Neural progenitor cell (in vitro differentiated cells): ENCODE results near the gene ZNF587. TPM values are rescaled to one million over a fixed set of nuclear protein-coding genes. Genes with fewer than 3 reads are reported as not detected.
"Not testable (repeated sequence)": the region's sequence is repeated elsewhere in the genome, so short reads cannot be mapped to it uniquely, and the experiment has no call there.

ENCODE experiments used
- DNase-seq: peaks from one replicate; pipeline ENCODE4 v3.0.0-alpha.2; 2016; ENCODE audit warnings: low spot score
- H2AFZ ChIP-seq: fragments of 200-600 bp; sonication (generic); replicated peaks from 2 replicates; pipeline ENCODE4 v1.6.1; 2016; ENCODE audit warnings: antibody characterized with exemption
- H3F3A ChIP-seq: fragments of 200-600 bp; sonication (generic); 2 replicates; pipeline ENCODE4 v1.6.1; 2016; ENCODE audit warnings: antibody characterized with exemption, low read depth
- H3K27ac ChIP-seq: fragments of 200-600 bp; sonication (generic); 2 replicates; pipeline ENCODE4 v1.5.1; 2016; ENCODE audit warnings: mild to moderate bottlenecking
- H3K27me3 ChIP-seq: fragments of 200-600 bp; sonication (generic); 2 replicates; pipeline ENCODE4 v1.6.1; 2016; ENCODE audit warnings: mild to moderate bottlenecking, moderate library complexity
- H3K36me3 ChIP-seq: fragments of 200-600 bp; sonication (generic); 2 replicates; pipeline ENCODE4 v1.5.1; 2016
- H3K4me1 ChIP-seq: fragments of 200-600 bp; sonication (generic); 2 replicates; pipeline ENCODE4 v1.6.1; 2016; ENCODE audit warnings: mixed run types
- H3K4me2 ChIP-seq: fragments of 200-600 bp; sonication (generic); 2 replicates; pipeline ENCODE4 v1.6.1; 2016
- H3K4me3 ChIP-seq: fragments of 200-600 bp; sonication (generic); 2 replicates; pipeline ENCODE4 v1.5.1; 2016
- H3K79me2 ChIP-seq: fragments of 200-600 bp; sonication (generic); 2 replicates; pipeline ENCODE4 v1.6.1; 2016; ENCODE audit warnings: low read depth
- H3K9ac ChIP-seq: fragments of 200-600 bp; sonication (generic); 2 replicates; pipeline ENCODE4 v1.6.1; 2016
- H3K9me3 ChIP-seq: fragments of 200-600 bp; sonication (generic); 2 replicates; pipeline ENCODE4 v1.5.1; 2016; ENCODE audit warnings: low read depth
- H4K20me1 ChIP-seq: fragments of 200-600 bp; sonication (generic); 2 replicates; pipeline ENCODE4 v1.6.1; 2016; ENCODE audit warnings: low read depth
- H3K27ac Mint-ChIP-seq: 3 replicates; pipeline ENCODE4 v1.8.0; 2021; ENCODE audit warnings: mixed read lengths
- H3K27me3 Mint-ChIP-seq: 2 replicates; pipeline ENCODE4 v1.8.0; 2022; ENCODE audit warnings: low read depth, mild to moderate bottlenecking, inconsistent platforms, moderate library complexity, mixed read lengths; ENCODE audit not compliant: insufficient read depth
- H3K36me3 Mint-ChIP-seq: 3 replicates; pipeline ENCODE4 v1.8.0; 2021; ENCODE audit warnings: mixed read lengths
- H3K4me1 Mint-ChIP-seq: 3 replicates; pipeline ENCODE4 v1.8.0; 2021; ENCODE audit warnings: mixed read lengths
- H3K4me3 Mint-ChIP-seq: 3 replicates; pipeline ENCODE4 v1.8.0; 2021; ENCODE audit warnings: mild to moderate bottlenecking, moderate library complexity, mixed read lengths
- H3K9me3 Mint-ChIP-seq: 3 replicates; pipeline ENCODE4 v1.8.0; 2020; ENCODE audit warnings: mixed read lengths
- CTCF ChIP-seq: fragments of 200-600 bp; sonication (generic); IDR thresholded peaks from 2 replicates; pipeline ENCODE4 v1.5.1; 2017; ENCODE audit warnings: antibody characterized with exemption, mild to moderate bottlenecking
- EZH2 ChIP-seq: fragments of 200-600 bp; sonication (generic); IDR thresholded peaks from 2 replicates; pipeline ENCODE4 v1.6.1; 2017; ENCODE audit warnings: antibody characterized with exemption, mild to moderate bottlenecking, moderate library complexity
- EZH2phosphoT487 ChIP-seq: fragments of 200-600 bp; sonication (generic); IDR thresholded peaks from 2 replicates; pipeline ENCODE4 v1.6.1; 2017; ENCODE audit warnings: antibody characterized with exemption
- total RNA-seq: library from RNA; depleted of rRNA; stranded (reverse); fragments of >200 nt; gene quantifications from 2 replicates; pipeline ENCODE4 v1.2.3, GENCODE V29; 2015; ENCODE audit warnings: low replicate concordance

Gene ZNF587
- total RNA-seq, 1 donor from 2014 or later: 48.2 TPM

GRCh38 chr19:57818378-57818777, 31.3 kb upstream of the ZNF587 start:
- Histone ChIP-seq H3F3A (peaks cover 11% of the 10 kb centered on the region), H3K4me2 (peak overlapping the region; percentile 94), H3K27me3 (no peaks in the 10 kb centered on the region), H3K9ac (no peak overlapping the region), H3K4me1 (peaks cover 6% of the 10 kb centered on the region), H4K20me1 (peaks cover 15% of the 10 kb centered on the region), H3K27ac (no peak overlapping the region), H3K9me3 (no peaks in the 10 kb centered on the region), H3K36me3 (no peaks in the 10 kb centered on the region), H3K79me2 (peaks cover 51% of the 10 kb centered on the region), H3K4me3 (no peak overlapping the region), H2AFZ (no peak overlapping the region)
- Mint-ChIP-seq H3K27me3 (no peaks in the 10 kb centered on the region), H3K9me3 (no peaks in the 10 kb centered on the region), H3K36me3 (peaks cover 21% of the 10 kb centered on the region), H3K4me3 (peak overlapping the region; percentile 96), H3K27ac (no peak overlapping the region), H3K4me1 (peaks cover 33% of the 10 kb centered on the region)
- no peak for TF ChIP-seq CTCF
- no peak for TF ChIP-seq EZH2phosphoT487
- TF ChIP-seq EZH2: no peak
- no peak for DNase-seq

DNA sequence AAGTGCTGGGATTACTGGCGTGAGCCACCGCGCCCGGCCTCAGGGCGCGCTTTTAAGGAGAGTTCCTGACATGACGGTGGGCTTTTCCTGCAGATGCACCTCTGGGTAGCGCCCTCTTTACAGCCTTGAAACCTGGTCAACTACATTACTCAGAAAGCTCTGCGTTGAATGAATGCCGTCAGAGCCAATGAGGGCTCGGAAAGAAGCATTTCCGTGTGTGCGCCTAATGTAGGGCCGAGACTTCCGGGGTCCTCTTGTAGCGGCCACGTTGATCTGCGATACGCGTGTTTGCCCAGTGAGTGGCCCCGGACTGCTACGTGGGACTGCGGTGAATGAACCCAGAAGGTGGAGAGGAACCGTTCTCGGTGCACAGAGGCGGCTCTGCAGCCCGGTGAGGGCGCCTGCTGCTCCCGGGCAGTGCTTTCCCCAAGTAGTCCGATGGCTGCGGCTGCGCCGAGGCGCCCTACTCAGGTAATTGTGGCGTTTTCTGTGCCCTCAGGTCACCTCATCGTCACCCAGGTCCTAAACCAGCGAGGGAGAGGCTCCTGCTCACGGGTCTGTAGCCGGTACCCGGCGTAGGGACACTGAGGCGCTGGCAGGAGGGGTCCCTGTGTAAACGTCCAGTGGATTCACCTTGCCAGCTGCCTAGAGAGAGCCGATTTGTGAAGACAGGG, 30.0 kb upstream of the ZNF587 start:
- peaks cover 11% of the 10 kb centered on the region for H3F3A ChIP-seq
- peaks cover 10% of the 10 kb centered on the region for H4K20me1 ChIP-seq
- no peaks in the 10 kb centered on the region for H3K36me3 ChIP-seq
- no peaks in the 10 kb centered on the region for H3K9me3 ChIP-seq
- H3K27me3 ChIP-seq: no peaks in the 10 kb centered on the region
- peaks cover 6% of the 10 kb centered on the region for H3K4me1 ChIP-seq
- Mint-ChIP-seq H3K36me3 (peaks cover 28% of the 10 kb centered on the region), H3K27me3 (no peaks in the 10 kb centered on the region), H3K27ac (peak overlapping the region; percentile 91), H3K4me3 (peak overlapping the region; percentile 96), H3K4me1 (peaks cover 27% of the 10 kb centered on the region), H3K9me3 (no peaks in the 10 kb centered on the region)
- no peak overlapping the region for H3K27ac ChIP-seq
- DNase-seq: peak; percentile 93
- H3K79me2 ChIP-seq: peaks cover 52% of the 10 kb centered on the region
- H3K4me3 ChIP-seq: peak overlapping the region; percentile 83
- no peak overlapping the region for H2AFZ ChIP-seq
- peak overlapping the region; percentile 86 for H3K9ac ChIP-seq
- H3K4me2 ChIP-seq: peak overlapping the region; percentile 94
- TF ChIP-seq CTCF (peak; percentile 29), EZH2phosphoT487 (no peak)

DNA sequence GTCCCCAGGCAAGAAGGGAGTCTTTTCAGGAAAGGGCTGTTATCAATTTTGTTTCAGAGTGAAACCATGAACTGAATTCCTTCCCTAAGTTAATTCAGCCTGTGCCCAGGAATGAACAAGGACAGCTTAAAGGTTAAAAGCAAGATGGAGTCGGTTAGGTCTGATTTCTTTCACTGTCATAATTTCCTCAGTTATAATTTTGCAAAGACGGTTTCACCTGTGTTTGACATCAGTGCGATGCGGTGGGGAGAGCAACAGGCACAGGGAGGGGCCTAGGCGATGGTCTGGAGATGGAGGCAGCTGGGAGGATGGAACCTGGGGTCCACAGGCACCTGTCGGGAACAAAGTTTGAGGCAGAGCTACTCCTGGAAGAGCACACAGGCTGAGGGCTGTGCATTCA, 29.1 kb upstream of the ZNF587 start:
- H3K9me3 ChIP-seq: no peaks in the 10 kb centered on the region
- H3K36me3 Mint-ChIP-seq: peaks cover 33% of the 10 kb centered on the region
- peak overlapping the region; percentile 83 for H3K4me3 ChIP-seq
- H3F3A ChIP-seq: peaks cover 11% of the 10 kb centered on the region
- H3K9me3 Mint-ChIP-seq: no peaks in the 10 kb centered on the region
- H3K27ac ChIP-seq: no peak overlapping the region
- peaks cover 6% of the 10 kb centered on the region for H3K4me1 ChIP-seq
- no peaks in the 10 kb centered on the region for H3K27me3 Mint-ChIP-seq
- H3K4me1 Mint-ChIP-seq: peaks cover 20% of the 10 kb centered on the region
- no peaks in the 10 kb centered on the region for H3K36me3 ChIP-seq
- peaks cover 62% of the 10 kb centered on the region for H3K79me2 ChIP-seq
- no peak for DNase-seq
- no peak overlapping the region for H3K27ac Mint-ChIP-seq
- peak overlapping the region; percentile 94 for H3K4me2 ChIP-seq
- peak overlapping the region; percentile 86 for H3K9ac ChIP-seq
- no peaks in the 10 kb centered on the region for H3K27me3 ChIP-seq
- H2AFZ ChIP-seq: no peak overlapping the region
- peak overlapping the region; percentile 96 for H3K4me3 Mint-ChIP-seq
- peaks cover 10% of the 10 kb centered on the region for H4K20me1 ChIP-seq
- no peak for TF ChIP-seq EZH2
- TF ChIP-seq CTCF: no peak
- no peak for TF ChIP-seq EZH2phosphoT487

GRCh38 chr19:57821095-57821494, 28.6 kb upstream of the ZNF587 start:
- H3K4me1 Mint-ChIP-seq: peaks cover 20% of the 10 kb centered on the region
- H3K4me3 ChIP-seq: not testable (repeated sequence)

DNA sequence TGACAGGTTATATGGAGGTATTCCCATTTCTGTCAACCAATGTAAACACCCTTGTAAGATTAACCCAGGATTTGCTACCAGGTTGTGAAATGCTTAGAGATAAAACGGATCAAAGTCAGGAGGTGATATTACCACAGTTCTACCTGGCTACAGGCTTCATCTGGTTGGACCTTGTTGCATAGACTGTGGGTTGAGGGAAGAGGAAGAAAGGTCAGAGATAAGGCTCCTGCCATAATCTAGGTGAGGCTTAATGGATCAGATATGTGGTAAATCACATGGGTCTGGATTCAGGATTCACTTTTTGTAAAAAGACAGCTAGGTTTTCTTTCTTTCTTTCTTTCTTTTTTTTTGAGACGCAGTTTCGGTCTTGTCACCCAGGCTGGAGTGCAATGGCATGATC, 28.2 kb upstream of the ZNF587 start:
- not testable (repeated sequence) for H3K27me3 Mint-ChIP-seq, H3K27me3 ChIP-seq, H3K4me1 ChIP-seq, DNase-seq, H3K9me3 ChIP-seq, H3K36me3 ChIP-seq, H3K27ac ChIP-seq, H3K4me3 ChIP-seq, H3K27ac Mint-ChIP-seq, H3K4me2 ChIP-seq, H4K20me1 ChIP-seq, H2AFZ ChIP-seq, H3K4me3 Mint-ChIP-seq, H3K9ac ChIP-seq, H3K9me3 Mint-ChIP-seq
- Histone ChIP-seq H3K79me2 (peaks cover 71% of the 10 kb centered on the region), H3F3A (peaks cover 11% of the 10 kb centered on the region)
- H3K36me3 Mint-ChIP-seq: peaks cover 35% of the 10 kb centered on the region
- H3K4me1 Mint-ChIP-seq: peaks cover 20% of the 10 kb centered on the region

More at GRCh38 chr19:57821095-57821494, 28.6 kb upstream of the ZNF587 start:
- H3K27me3 Mint-ChIP-seq, H3K27me3 ChIP-seq, H3K4me1 ChIP-seq, H3K9ac ChIP-seq, H2AFZ ChIP-seq, H3K9me3 Mint-ChIP-seq, H3K27ac Mint-ChIP-seq, H4K20me1 ChIP-seq, H3K9me3 ChIP-seq, DNase-seq, H3K36me3 ChIP-seq, H3K27ac ChIP-seq: not testable (repeated sequence)
- H3K4me3 Mint-ChIP-seq: peak overlapping the region; percentile 96
- Histone ChIP-seq H3F3A (peaks cover 11% of the 10 kb centered on the region), H3K4me2 (peak overlapping the region; percentile 94), H3K79me2 (peaks cover 67% of the 10 kb centered on the region)
- H3K36me3 Mint-ChIP-seq: peaks cover 35% of the 10 kb centered on the region
